ENCODE results near the gene RERE.

- TF ChIP-seq POLR2A (IDR thresholded peaks at IDR 0.05) (no peak), CTCF (IDR thresholded peaks at IDR 0.05) (no peak)
Measured at GRCh38 chr1:8584316-8584715, 233.1 kb downstream of the RERE start.

Measured in body of pancreas (tissue), 4 donors.